Smooth muscle cell (in vitro differentiated cells): ENCODE data around the gene PIK3R3. TPM values are rescaled to one million over a fixed set of nuclear protein-coding genes. Genes with fewer than 3 reads are reported as not detected.

Experiments used
- DNase-seq: peaks from one replicate; lab custom pipeline; 2025; ENCODE audit not compliant: unreplicated experiment; lab: John Stamatoyannopoulos, UW
- H2AFZ ChIP-seq: fragments of 200-600 bp; sonication (generic); 2 replicates; pipeline ENCODE4 v1.6.0; 2016; ENCODE audit warnings: antibody characterized with exemption, low read depth, mild to moderate bottlenecking
- H3F3A ChIP-seq: fragments of 200-600 bp; sonication (generic); 2 replicates; pipeline ENCODE4 v1.6.0; 2017; ENCODE audit warnings: antibody characterized with exemption, low read depth
- H3K27ac ChIP-seq: fragments of 200-600 bp; sonication (generic); 2 replicates; pipeline ENCODE4 v1.5.1; 2016; ENCODE audit warnings: low read depth, mild to moderate bottlenecking
- H3K27me3 ChIP-seq: fragments of 200-600 bp; sonication (generic); 2 replicates; pipeline ENCODE4 v1.6.1; 2016; ENCODE audit warnings: low read depth, mild to moderate bottlenecking
- H3K36me3 ChIP-seq: fragments of 200-600 bp; sonication (generic); 2 replicates; pipeline ENCODE4 v1.5.1; 2016; ENCODE audit warnings: low read depth
- H3K4me1 ChIP-seq: fragments of 200-600 bp; sonication (generic); 2 replicates; pipeline ENCODE4 v1.5.1; 2016; ENCODE audit warnings: low read depth
- H3K4me2 ChIP-seq: fragments of 200-600 bp; sonication (generic); 2 replicates; pipeline ENCODE4 v1.6.0; 2016; ENCODE audit warnings: mild to moderate bottlenecking
- H3K4me3 ChIP-seq: fragments of 200-600 bp; sonication (generic); 2 replicates; pipeline ENCODE4 v1.5.1; 2016; ENCODE audit warnings: mild to moderate bottlenecking
- H3K79me2 ChIP-seq: fragments of 200-600 bp; sonication (generic); 2 replicates; pipeline ENCODE4 v1.6.0; 2016; ENCODE audit warnings: low read depth, mild to moderate bottlenecking
- H3K9ac ChIP-seq: fragments of 200-600 bp; sonication (generic); 2 replicates; pipeline ENCODE4 v1.6.0; 2016; ENCODE audit warnings: low read depth
- H3K9me3 ChIP-seq: fragments of 200-600 bp; sonication (generic); replicated peaks from 2 replicates; pipeline ENCODE4 v1.5.1; 2016; ENCODE audit warnings: low read depth
- H4K20me1 ChIP-seq: fragments of 200-600 bp; sonication (generic); 2 replicates; pipeline ENCODE4 v1.6.0; 2016; ENCODE audit warnings: low read depth
- WGBS: methylation state at CpG from one replicate; pipeline ENCODE4 v1.1.7; 2016; ENCODE audit warnings: low lambda C conversion rate; 5-methylcytosine and 5-hydroxymethylcytosine counted together
- polyA plus RNA-seq: library from polyadenylated mRNA; unstranded; fragments of >200 nt; fragmentation: Nextera tagmentation; extraction: Ambion mirVana; gene quantifications from 2 replicates; pipeline ENCODE4 v1.2.1, GENCODE V29; 2016
- total RNA-seq: library from RNA; depleted of rRNA; stranded (reverse); fragments of >200 nt; gene quantifications from 2 replicates; pipeline ENCODE4 v1.2.3, GENCODE V29; 2014
- TF ChIP-seq, protein P1 (sequence below): fragments of 200-600 bp; sonication (generic); IDR thresholded peaks from 2 replicates; pipeline ENCODE4 v1.5.1; 2017; ENCODE audit warnings: borderline replicate concordance, mild to moderate bottlenecking, antibody characterized with exemption; ENCODE audit not compliant: insufficient read depth, poor library complexity, severe bottlenecking

The PIK3R3 gene
- total and polyA plus RNA-seq, 2 experiments from 2014 or later, result 3.7 to 5.6 TPM

DNA sequence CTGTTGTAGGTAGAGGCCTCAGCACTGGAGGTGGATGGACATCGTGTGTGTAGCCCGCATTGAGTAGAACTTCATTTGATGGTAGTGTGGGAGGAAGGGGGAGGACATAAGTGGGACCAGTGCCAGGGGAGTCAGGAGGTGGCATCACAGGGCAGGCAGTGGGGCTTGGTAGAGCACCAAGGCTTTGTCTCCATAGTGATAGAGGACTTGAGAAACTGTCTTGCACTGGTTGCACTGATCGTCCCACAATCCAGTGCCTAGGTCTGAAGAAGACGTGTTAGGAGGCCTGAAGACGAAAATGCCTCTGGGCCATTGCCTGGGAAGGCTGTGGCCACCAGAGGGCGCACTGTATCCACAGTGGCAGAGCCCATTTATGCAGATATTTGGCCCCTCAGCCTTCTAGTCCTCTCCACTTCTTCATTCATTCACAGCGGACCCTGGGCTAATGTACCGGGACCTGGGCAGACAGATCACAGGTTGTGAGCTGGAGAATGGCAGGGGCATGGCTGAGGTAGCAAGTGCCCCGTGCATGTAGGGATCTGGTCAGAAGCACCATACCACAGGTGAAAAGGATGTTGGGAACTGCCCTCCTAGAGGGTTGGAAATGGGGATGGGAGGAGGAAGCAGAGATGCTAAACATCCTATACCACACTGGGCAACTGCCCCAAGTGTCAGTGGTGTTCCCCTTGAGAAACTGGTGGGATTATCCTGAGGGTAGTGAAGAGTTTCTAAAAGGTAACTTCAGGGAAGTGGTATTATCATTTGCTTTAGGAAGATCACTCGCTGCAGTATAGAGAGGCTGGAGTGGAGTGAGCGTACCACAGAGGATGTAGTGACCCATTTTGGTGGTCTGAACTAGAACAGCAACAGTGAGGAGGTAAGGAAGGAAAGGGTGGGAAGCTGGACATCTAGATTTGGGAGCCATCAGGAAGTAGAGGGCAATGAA lies 95.3 kb downstream of the PIK3R3 start:
- WGBS, result 42% methylated on average over 11 of the region's 11 CpGs
- Histone ChIP-seq H3K27me3 (no peaks in the 10 kb centered on the region), H3K27ac (no peak overlapping the region), H3K4me1 (no peaks in the 10 kb centered on the region), H4K20me1 (no peaks in the 10 kb centered on the region), H3K4me2 (no peak overlapping the region), H3K4me3 (no peak overlapping the region), H3K9ac (no peak overlapping the region), H3F3A (peaks cover 5% of the 10 kb centered on the region), H3K79me2 (no peaks in the 10 kb centered on the region), H3K9me3 (no peaks in the 10 kb centered on the region), H2AFZ (no peak overlapping the region), H3K36me3 (no peaks in the 10 kb centered on the region)
- TF ChIP-seq, protein P1, sequence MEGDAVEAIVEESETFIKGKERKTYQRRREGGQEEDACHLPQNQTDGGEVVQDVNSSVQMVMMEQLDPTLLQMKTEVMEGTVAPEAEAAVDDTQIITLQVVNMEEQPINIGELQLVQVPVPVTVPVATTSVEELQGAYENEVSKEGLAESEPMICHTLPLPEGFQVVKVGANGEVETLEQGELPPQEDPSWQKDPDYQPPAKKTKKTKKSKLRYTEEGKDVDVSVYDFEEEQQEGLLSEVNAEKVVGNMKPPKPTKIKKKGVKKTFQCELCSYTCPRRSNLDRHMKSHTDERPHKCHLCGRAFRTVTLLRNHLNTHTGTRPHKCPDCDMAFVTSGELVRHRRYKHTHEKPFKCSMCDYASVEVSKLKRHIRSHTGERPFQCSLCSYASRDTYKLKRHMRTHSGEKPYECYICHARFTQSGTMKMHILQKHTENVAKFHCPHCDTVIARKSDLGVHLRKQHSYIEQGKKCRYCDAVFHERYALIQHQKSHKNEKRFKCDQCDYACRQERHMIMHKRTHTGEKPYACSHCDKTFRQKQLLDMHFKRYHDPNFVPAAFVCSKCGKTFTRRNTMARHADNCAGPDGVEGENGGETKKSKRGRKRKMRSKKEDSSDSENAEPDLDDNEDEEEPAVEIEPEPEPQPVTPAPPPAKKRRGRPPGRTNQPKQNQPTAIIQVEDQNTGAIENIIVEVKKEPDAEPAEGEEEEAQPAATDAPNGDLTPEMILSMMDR, result peak; percentile 97
- DNase-seq, result peak; percentile 61

DNA sequence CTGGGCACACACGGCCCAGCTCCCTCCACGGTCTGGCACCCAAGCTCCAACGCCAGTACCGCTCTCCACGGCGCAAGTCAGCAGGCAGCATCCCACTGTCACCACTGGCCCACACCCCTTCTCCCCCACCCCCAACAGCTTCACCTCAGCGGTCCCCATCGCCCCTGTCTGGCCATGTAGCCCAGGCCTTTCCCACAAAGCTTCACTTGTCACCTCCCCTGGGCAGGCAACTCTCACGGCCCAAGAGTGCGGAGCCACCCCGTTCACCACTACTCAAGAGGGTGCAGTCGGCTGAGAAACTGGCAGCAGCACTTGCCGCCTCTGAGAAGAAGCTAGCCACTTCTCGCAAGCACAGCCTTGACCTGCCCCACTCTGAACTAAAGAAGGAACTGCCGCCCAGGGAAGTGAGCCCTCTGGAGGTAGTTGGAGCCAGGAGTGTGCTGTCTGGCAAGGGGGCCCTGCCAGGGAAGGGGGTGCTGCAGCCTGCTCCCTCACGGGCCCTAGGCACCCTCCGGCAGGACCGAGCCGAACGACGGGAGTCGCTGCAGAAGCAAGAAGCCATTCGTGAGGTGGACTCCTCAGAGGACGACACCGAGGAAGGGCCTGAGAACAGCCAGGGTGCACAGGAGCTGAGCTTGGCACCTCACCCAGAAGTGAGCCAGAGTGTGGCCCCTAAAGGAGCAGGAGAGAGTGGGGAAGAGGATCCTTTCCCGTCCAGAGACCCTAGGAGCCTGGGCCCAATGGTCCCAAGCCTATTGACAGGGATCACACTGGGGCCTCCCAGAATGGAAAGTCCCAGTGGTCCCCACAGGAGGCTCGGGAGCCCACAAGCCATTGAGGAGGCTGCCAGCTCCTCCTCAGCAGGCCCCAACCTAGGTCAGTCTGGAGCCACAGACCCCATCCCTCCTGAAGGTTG lies 97.6 kb downstream of the PIK3R3 start:
- Histone ChIP-seq H3K4me1 (no peaks in the 10 kb centered on the region), H3F3A (peaks cover 5% of the 10 kb centered on the region), H3K36me3 (no peaks in the 10 kb centered on the region), H3K4me3 (no peak overlapping the region), H3K4me2 (no peak overlapping the region), H4K20me1 (no peaks in the 10 kb centered on the region), H3K79me2 (no peaks in the 10 kb centered on the region), H3K9me3 (no peaks in the 10 kb centered on the region), H3K27ac (no peak overlapping the region), H2AFZ (no peak overlapping the region), H3K9ac (no peak overlapping the region), H3K27me3 (no peaks in the 10 kb centered on the region)
- no peak for DNase-seq
- TF ChIP-seq, protein P1, result no peak
- 94% methylated on average over 27 of the region's 27 CpGs for WGBS

- no peaks in the 10 kb centered on the region for H4K20me1 ChIP-seq
- no peaks in the 10 kb centered on the region for H3F3A ChIP-seq
- no peak overlapping the region for H3K9ac ChIP-seq
- no peak overlapping the region for H3K4me2 ChIP-seq
- 89% methylated on average over 26 of the region's 26 CpGs for WGBS
- no peaks in the 10 kb centered on the region for H3K9me3 ChIP-seq
- no peaks in the 10 kb centered on the region for H3K79me2 ChIP-seq
- TF ChIP-seq, protein P1, result no peak
- H3K36me3 ChIP-seq, result no peaks in the 10 kb centered on the region
- H3K27ac ChIP-seq, result no peak overlapping the region
- no peak for DNase-seq
- no peak overlapping the region for H3K4me3 ChIP-seq
- no peaks in the 10 kb centered on the region for H3K27me3 ChIP-seq
- H2AFZ ChIP-seq, result no peak overlapping the region
- H3K4me1 ChIP-seq, result no peaks in the 10 kb centered on the region
Observed at GRCh38 chr1:46030876-46031660, 101.4 kb downstream of the PIK3R3 start.
